PFSK-1 (cell line): ENCODE data around the gene VWA1.

Experiments
- POLR2AphosphoS5 ChIP-seq: IDR thresholded peaks from 2 replicates; pipeline ENCODE4 v1.6.1; 2012; ENCODE audit warnings: low read depth, mild to moderate bottlenecking, control low read depth, low read length, moderate library complexity
- TAF1 ChIP-seq: IDR thresholded peaks from 2 replicates; pipeline ENCODE4 v1.6.1; 2012; ENCODE audit warnings: low read length, control low read depth, borderline replicate concordance; ENCODE audit not compliant: insufficient read depth
- TF ChIP-seq, protein P1 (sequence below), 2 experiments: IDR thresholded peaks; 2 replicates each; pipeline versions ENCODE4 v1.6.1 to v1.8.0; 2011 to 2012; ENCODE audit warnings: low read depth in 2 of 2, low read length in 2 of 2, control low read depth in 1 of 2, inconsistent platforms in 1 of 2, mild to moderate bottlenecking in 1 of 2, moderate library complexity in 1 of 2; ENCODE audit not compliant: insufficient read depth in 1 of 2

DNA sequence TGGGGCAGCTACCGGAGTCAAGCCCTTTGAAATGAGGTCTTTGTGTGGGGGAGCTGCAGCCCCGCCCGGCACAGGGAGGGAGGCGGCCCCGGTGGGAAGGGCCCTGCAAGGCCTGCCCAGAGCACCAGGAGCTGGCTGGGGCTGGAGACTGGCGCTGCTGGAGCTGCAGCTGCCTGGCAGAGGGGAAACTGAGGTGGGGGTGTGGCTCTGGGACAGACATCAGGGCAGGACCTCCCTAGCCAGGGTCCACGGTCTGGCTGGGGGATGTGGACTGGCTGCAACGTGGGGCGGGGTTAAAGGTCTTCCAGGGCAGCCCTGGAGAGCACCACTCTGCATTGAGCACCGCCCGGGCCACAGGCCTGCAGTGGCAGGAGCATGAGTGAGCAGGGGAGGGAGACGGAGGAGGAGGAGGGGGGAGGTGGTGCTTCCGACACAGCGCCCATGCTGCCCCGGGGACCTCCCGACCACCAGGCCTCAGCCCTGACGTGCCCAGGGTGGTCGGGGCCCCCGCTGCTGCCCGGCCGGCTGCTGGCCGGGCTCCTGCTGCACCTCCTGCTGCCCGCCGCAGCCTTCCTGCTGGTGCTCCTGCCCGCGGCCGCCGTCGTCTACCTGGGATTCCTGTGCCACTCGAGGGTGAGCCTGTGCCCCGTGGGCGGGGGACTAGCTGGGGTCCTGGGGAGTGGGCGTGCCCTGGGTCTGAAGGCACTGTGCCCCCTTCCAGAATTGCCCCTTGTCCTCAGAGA lies 9.6 kb upstream of the VWA1 start:
- TF ChIP-seq POLR2AphosphoS5: no peak
- no peak for TF ChIP-seq TAF1
- TF ChIP-seq, protein P1, sequence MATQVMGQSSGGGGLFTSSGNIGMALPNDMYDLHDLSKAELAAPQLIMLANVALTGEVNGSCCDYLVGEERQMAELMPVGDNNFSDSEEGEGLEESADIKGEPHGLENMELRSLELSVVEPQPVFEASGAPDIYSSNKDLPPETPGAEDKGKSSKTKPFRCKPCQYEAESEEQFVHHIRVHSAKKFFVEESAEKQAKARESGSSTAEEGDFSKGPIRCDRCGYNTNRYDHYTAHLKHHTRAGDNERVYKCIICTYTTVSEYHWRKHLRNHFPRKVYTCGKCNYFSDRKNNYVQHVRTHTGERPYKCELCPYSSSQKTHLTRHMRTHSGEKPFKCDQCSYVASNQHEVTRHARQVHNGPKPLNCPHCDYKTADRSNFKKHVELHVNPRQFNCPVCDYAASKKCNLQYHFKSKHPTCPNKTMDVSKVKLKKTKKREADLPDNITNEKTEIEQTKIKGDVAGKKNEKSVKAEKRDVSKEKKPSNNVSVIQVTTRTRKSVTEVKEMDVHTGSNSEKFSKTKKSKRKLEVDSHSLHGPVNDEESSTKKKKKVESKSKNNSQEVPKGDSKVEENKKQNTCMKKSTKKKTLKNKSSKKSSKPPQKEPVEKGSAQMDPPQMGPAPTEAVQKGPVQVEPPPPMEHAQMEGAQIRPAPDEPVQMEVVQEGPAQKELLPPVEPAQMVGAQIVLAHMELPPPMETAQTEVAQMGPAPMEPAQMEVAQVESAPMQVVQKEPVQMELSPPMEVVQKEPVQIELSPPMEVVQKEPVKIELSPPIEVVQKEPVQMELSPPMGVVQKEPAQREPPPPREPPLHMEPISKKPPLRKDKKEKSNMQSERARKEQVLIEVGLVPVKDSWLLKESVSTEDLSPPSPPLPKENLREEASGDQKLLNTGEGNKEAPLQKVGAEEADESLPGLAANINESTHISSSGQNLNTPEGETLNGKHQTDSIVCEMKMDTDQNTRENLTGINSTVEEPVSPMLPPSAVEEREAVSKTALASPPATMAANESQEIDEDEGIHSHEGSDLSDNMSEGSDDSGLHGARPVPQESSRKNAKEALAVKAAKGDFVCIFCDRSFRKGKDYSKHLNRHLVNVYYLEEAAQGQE (IDR thresholded peaks at IDR 0.05; ENCODE audit: insufficient read depth in 1 of 2, low read depth in 2 of 2, low read length in 2 of 2): no peak
